Stimulated activated CD8-positive, alpha-beta memory T cell treated with anti-CD3 and anti-CD28 coated beads, Interleukin-7, amount 100 ng/mL, for 24 hours (primary cell): ENCODE results near the gene ASB1.

Source experiments
- DNase-seq: peaks from one replicate; pipeline ENCODE4 v3.0.0-alpha.2; 2020; ENCODE audit warnings: low read depth

ASB1 gene, protein sequence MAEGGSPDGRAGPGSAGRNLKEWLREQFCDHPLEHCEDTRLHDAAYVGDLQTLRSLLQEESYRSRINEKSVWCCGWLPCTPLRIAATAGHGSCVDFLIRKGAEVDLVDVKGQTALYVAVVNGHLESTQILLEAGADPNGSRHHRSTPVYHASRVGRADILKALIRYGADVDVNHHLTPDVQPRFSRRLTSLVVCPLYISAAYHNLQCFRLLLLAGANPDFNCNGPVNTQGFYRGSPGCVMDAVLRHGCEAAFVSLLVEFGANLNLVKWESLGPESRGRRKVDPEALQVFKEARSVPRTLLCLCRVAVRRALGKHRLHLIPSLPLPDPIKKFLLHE

DNA sequence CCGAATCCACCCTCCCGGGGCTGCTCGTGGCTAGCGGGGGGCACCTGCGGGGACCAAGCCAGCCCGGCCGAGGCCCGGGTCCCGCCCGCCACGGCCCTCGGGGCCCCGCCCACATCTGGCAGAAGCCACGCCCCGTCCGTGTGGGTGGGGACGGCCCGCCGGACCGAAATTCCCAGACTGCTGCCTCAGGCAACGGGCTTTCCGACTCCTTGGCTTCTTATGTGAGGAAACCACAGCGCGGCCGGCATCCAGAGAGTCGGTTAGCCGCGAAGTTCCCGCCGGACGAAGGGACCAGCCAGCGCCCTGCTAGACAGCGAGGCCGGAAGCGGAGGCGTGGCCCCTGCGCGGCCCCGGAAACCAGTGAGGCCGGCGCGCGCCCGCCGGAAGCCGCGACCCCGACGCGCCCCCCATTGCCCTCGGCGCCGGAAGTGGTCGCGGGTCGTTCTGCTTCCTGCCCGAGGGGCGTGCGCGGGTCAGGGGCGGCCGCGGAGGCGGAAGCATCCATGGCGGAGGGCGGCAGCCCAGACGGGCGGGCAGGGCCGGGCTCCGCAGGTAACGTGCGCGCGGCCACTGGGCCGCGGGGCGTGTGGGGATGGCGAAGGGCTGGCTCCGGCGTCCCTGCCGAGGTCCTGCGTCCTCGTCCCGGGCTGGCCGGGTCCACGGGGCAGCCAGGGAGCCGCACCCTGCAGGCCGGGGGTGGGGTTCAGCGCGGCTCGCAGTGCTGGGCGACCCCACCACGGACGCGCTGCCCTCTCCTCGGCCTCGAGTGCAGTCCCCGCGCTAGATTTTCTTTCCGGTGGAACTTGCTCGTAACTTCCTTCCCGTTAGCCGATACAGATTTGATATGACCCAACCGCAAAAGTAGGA is at the start of gene ASB1:
TSS of gene ASB1 (plus strand) at position 360 of the 867 bp plus-strand sequence. CDS start at position 504, 144 bp downstream.
- DNase-seq = peak; percentile 54

DNA sequence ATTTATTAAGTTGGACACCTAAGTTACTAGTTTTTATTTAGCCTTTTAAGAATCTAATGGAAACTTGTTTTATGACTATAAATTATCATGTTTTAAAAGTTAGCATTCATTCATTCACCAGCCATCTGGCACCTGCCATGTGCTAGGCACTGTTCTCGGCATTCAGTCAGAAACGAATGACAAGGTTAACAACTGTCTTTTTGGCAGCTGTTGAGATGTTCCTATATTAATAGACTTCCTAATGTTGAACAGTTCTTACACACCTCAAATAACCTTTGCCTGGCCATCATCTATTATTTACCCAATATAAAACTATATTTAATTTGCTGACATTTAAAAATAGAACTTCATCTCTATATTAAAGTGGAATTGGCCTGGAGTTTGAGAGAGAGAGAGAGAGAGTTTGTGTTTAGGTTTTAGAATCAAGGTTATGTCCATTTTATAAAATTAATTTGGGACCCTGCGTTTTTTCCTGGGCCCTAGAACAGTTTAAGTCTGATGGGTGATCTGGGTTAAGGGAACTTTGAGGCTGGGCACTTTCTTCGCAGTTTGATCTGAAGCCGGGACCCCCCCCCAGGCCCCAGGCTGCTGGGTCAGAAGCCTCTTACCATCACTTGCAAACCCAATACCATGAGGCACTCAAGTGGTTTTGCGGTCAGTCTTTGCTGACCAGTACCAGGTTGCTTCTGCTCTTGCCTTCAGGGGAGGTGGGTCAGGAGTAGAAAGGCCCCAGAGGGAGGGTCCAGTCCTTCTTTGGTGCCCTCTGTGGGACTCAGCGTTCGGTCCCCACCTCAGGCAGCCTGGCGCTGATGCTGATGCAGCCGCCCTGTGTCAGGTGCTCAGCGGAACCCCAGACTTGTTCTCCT is 48.3 kb upstream of the ASB1 start:
- no peak for DNase-seq

DNA sequence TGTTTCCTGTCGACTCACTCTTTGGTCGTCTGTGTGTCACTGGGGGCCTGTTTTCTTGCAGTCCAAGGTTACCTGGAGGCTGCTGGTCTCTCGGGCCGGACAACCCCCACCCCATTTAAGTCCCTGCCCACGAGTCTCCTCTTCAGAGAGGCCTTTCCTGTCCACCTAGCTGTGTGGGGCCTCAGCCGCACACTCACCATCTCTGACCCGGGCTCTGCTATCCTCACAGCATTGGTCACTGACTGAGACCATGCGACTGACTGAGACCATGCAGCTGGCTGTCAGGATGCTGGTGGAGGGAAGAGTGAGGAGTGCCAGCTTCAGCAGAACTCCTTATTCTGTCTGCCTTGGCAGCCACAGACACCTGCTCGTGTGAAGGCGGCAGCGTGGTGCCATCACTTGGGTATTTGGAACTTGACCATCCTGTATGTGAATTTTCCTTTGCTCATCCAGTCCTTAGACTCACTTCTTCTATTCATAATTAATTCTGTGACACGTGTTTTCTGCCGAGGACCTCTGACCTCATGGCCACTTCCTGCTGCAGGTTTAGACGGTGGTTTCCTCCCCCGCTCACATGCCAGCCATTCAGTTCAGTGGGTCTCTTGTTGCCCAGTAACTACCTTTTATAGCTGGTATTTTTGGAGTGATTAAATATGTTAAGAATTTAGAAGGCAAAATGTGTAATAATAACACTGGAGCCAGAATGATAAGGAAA is 47.5 kb upstream of the ASB1 start:
- peak; percentile 11 for DNase-seq

DNA sequence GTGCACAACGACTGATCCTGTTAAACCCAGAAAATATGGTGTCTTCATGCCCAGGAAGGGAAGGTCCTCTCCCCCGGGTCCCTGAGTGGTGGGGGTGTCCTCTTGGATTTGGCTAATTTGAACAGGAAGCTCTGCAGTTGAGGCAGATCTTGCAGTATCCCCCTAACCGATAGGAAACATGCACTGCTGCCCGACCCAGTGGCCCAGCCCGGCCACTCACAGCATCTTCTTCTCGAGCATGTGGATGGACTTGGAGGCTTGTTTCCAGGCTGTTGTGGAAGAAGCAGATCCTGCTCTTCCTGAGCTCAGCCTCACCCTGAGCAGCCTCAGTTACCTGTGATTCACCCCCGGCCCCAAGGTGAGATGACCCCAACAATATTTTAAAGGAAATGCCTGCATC is 46.4 kb upstream of the ASB1 start:
- no peak for DNase-seq

DNA sequence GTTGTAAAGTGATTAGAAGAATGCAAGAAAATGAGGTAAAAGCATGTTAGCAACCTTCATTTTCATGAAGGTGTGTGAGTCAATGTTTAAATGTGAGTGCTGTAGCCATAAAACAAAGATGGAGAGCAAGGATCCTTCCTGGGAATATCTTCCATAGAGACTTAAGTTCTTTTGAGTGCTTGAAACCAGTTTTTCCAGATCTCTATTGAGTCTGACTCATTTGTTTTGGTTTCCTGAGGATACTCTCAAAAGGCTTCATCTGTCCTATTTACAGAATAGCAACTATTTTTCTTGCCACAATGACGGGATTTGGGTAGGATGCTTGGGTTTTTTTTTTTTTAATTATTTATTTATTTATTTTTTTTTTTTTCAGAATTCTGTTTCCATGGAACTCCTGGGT is 45.9 kb upstream of the ASB1 start:
- no peak for DNase-seq

DNA sequence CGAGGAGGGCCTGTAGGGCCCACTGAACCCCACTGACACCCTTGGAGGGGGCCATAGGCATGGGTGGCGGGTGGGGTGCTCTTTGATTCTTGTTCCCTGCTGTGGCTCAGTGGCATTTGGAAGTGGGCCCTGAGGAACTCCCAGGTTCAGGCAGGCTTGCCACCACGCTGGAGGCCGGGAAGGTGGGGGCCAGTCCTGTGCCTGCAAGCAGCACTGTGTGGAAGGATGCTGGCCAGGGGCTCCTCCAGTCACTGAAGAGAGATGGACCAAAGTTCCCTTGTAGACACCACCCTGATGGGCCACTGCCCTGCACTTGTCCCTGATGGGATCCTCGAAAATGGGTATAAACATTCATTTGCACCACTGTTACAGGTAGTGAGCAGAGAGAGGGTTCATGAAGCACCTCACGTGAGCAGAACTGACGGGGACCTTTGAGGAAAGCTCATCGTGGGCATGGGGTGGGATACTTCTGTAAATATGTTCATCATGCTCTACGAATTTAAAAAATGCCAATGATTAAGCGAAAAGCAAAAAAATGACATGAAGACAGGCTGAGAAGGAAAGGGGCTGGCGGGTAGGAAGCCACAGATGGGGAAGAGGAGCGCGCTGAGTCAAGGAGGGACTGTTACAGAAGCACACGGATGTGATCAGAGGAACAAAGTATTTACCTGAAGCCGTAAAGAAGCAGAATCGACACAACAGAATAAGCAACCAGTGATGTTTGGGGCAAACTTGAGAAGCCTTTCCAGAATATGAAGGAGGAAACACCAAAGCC is 45.2 kb upstream of the ASB1 start:
- no peak for DNase-seq

DNA sequence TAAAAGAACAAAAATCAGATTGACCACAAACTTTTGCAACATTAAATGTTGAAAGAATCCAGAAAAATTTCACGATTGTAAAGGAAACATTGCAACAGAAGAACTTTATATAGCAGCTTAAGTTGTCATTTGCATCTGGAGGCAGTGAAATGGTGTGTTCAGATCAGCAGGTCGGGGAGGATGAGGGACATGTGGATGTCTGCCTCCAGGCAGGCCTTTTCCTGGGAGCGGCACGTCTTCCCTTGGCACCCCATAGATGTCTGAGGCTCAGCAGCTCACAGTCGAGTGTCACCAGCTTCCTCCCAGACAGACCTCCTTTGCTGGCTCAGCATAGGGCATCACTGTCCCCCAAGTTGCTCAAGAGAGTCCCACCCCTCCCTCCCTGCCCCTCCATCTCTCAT is 44.3 kb upstream of the ASB1 start:
- DNase-seq = no peak

DNA sequence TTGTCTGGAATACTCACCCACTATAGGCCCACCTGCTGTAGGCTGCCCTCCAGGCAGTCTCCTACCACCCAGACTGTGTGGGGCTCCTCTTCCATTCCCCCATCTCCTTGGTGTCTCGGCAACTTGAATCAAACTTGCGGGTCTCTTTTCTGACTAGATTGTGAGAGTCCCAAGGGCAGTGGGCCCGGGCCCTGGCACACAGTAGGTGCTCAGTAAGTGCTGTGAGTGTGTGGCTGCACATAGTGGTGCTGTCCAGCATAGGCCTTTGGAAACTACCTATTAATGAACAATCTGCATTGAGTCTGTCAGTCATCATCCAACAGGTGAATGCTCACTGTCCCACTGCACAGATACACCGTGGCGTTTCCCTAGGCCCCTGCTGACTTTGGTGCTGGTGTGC is 43.6 kb upstream of the ASB1 start:
- DNase-seq = no peak

DNA sequence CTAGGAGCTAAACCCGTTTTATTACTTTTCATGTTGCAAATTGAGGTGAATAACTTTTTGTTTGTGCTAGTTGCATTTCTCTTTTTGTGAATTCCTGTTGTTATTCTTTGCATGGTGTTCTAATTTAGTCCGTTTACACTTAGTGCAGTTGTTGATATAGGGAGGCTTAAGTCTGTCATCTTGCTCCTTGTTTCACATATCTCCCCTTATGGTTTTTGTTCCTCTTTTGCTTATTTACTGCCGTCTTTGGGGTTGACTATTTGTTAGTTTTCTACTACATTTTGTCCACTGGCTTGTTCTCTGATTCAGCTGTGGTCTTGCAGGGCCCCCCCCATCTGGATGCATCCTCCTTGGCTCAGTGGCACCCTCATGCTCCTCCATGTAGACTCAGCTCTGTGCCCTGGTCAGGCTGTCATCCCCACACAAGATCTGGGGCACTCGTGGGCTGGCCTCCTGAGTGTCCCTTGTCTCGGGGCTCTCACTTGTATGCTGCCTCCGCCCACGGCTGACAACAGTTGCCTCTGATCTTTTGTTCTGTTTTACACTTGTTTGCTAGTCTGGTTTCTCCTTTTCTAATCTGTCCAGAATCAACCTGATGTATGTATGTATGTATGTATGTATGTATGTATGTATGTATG is 42.9 kb upstream of the ASB1 start:
- no peak for DNase-seq

DNA sequence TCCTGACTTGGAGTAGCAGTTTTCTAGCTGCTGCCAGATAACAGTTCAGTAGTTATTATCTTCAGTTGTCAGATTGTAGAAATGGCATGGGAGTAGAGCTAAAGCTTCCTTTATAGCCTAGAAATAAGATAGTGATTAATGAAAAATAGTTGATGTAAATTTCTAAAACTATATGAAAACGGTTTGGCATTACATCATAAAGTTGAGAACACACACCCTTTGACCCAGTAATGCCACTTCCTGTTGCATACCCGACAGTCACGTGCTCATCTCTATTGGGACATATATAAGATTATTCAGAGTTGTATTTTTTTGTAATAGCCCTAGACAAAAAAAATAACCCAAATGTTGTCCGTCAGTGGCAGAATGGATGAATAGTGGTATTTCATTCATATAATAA is 39.4 kb upstream of the ASB1 start:
- DNase-seq = no peak

DNA sequence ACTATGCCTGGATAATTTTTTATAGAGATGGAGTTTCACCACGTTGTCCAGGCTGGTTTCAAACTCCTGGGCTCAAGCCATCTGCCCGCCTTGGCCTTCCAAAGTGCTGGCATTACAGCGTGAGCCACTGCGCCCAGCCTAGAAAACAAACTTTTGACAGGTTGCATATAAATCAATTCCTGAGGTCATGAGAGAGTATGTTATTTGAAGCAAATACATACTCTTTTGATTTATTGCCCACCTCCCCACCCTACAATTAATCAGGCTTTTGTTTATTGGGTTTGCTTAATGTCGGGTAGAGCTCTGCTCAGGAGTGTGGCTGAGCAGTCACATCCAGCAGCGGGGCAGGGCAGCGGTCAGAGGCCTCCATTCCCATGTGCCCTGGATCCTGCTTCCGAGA is 37.9 kb upstream of the ASB1 start:
- DNase-seq = no peak

DNA sequence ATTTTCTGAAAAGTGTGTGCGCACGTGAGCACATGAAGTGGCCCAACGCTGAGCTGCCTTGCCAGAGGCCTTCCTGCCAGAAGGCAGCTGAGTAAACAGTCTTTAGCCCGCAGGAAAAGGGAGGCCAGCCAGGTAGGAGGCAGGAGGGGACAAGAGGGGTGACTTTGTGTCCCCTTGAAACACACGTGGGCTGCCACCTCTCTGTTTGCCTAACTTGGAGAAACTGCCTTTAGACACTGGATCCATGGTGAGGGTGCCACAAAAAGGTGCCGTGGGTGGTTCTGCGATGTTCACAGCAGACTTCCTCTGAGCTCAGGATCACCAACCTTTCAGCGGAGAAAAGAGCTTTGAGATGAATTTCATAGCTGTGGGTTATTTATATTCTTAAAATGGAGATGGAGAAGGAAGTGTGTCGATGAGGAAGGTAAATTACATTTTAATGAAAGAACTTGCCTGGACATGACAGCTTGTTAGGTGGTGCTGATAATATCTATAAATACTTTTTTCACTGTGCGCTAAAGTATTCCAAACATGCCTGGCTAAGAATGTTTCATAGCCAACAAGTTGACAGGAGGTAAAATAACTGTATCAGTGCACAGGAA is 36.6 kb upstream of the ASB1 start:
- DNase-seq = no peak

DNA sequence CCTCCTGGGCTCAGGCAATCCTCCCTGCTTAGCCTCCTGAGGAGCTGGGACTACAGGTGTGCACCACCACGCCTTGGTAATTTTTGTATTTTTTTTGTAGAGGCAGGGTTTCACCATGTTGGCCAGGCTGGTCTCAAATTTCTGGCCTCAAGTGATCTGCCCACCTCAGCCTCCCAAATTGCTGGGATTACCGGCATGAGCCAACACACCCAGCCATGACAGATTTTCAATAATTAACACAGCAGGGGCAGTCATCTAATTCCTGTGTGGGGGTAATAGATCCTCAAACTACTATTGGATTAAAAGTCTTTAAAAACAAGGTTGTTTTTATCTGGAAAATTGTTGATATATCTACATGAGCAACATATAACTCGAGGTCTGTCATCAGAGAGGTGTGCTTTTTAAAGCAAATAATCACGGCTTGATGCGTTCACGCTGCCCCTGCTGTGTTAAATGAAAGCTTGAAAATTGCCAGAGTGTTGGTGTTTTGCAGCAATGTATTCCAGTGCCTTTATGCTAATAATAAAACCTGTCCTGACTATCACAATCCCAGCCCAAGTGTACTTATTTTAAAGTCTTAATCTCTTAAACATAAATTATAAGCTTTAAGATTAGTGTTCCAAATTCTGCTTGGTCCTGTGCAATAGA is 35.6 kb upstream of the ASB1 start:
- DNase-seq = no peak

DNA sequence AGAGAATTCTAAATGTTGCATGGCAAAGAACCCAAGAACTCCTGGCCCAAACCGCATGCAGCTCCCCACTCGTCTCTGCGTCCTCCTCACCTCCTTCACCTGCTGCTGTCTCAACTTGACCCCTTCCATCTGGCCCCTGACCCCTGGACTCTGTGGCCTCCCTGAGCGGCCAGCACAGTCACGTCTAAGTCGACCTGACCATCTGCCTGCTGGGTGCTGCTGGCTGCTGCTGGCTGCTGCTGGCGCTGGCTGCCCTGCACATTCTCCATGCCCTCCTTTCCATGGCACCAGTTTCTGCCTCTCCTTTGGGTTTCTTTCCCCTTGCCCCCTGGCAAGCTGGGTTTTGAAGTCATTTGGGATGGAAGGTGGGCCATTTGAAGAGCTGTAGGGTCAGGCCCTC is 30.1 kb upstream of the ASB1 start:
- no peak for DNase-seq

DNA sequence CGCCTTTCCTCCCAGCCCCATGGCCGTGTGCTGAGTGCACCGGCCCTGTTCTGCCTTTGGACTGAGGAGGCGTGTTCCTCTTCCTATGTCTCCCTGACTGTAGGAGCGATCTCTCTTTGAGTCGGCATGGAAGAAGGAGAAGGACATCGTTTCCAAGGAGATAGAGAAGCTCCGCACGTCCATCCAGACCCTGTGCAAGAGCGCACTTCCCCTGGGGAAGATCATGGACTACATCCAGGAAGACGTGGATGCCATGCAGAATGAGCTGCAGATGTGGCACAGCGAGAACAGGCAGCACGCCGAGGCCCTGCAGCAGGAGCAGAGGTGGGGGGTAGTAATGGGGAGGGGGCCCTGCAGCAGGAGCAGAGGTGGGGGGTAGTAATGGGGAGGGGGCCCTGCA is 29.4 kb upstream of the ASB1 start:
- no peak for DNase-seq

DNA sequence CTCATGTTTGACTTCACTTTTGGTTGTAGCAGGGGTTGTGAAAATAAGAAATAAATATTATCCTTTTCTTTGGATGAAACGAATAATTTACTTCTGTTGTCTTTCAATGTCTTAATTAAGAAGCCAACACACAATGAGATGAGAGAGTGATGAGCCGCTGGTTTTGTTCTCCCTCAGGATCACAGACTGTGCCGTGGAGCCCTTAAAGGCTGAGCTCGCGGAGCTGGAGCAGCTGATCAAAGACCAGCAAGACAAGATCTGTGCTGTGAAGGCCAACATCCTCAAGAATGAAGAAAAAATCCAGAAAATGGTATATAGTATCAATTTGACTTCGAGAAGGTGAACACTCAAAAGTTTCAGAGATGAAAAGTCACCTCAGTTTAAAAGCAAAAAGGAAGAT is 28.1 kb upstream of the ASB1 start:
- DNase-seq = no peak

DNA sequence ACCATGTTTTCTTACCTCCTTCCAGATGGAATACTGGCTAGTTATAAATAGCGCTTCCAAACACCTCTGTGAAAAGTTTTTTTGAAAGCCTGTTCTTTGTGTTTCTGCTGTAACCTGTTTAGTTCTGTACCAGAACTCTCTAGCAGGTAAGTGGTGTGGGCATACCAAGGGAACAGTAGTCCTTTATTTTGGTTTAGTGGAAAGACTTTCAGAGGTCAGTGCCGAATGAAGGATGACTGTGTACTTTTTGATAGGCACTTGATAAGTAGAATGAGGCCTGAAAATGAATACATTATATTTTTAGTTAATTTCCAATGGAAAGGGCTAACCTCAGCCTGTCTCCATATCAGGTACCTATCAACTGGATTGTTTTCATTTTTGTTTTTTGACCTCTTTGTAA is 27.6 kb upstream of the ASB1 start:
- DNase-seq = no peak

DNA sequence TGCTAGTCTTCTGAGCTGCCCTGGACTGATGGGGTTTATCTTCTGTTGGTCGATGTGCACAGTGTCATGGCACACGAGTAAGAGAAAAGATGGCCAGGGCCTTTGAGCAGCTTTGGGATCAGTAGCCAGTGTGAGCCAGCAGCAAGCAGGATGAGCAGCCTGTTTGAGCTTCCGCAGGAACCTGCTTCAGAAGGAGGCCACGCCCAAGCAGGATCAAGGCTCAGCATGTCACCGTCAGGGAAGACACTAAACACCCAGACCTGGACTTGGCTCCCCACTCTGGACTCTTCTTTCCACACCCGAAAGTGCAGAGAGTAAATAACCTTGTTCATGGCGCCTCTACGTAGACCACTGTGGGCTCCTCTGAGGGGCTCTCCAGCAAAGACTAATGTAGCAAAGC is 25.2 kb upstream of the ASB1 start:
- no peak for DNase-seq

DNA sequence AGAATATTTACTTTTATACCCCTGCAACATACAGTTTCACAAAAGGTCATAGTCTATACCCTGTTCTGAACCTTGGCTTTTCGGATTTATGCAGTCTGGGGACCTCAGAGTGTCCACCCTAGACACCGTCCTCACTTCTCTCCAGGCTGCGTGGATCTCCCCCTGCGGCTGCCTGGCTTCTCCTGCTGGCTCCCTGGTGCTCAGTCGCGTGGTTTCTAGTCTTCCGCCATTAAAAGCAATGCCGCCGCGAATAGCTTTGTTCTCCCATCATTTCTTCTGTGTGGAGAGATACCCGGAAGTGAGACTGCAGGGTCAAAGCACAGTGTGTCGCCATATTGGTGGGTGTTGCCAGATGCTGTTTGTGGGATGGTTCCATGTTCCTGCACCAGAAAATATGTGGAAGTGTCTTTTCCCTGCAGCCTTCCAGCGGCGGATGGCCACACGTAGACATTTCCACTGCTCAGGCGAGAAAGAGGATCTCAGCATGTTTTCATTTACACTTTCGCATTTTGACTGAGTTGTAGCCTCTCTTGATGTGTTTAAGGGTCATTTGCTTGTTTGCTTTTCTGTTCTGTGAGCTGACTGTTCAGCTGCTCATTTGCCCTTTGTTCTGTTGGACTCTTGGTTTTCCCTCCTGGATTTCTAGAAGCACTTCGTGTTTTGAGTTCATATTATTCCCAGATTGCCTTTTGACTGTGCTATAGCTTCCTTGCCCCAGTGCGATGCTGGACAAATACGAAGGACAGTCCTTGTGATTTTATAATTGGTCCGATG is 22.9 kb upstream of the ASB1 start:
- DNase-seq = no peak
